GM19438 (cell line): ENCODE results near the gene NES.

Experiments used
- ATAC-seq: cut with Tn5 transposase; IDR thresholded peaks from one replicate; pipeline ENCODE4 v1.9.1; 2021; ENCODE audit warnings: low read depth; ENCODE audit not compliant: unreplicated experiment

The NES gene

DNA sequence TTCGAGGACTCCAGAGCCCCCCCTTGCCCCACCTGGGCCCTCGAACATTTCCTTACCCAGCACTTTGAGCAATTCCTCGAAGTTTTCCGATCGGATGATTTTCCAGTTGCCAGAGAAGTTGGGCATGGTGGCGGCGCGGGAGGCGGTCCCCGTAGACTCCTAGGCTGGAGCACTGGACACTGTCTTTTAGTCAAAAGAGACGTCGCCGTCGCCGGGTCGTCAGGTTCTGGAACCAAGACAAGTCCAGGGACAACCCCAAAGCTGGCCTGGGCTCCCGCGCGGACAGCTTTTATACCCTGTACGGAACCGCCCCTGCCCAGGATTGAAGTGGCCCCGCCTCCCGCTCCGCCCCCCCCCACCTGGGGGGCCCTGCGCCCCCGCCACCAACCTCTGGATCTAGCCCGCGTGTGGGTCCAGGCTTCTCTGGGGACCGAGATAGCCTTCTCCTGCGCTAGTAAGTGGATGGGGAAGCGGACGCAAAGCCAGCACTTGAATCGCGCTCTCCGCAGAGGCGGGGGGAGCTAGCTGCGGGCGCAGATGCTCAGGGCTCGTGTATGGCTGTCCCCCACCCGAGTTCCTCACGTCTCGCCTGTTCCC, 28.2 kb upstream of the NES start, which contains the start of gene CRABP2:
Gene CRABP2 (minus strand): TSS at position 263 of the 597 bp plus-strand sequence. CDS start 137 bp downstream, at position 126.
- no peak for ATAC-seq

DNA sequence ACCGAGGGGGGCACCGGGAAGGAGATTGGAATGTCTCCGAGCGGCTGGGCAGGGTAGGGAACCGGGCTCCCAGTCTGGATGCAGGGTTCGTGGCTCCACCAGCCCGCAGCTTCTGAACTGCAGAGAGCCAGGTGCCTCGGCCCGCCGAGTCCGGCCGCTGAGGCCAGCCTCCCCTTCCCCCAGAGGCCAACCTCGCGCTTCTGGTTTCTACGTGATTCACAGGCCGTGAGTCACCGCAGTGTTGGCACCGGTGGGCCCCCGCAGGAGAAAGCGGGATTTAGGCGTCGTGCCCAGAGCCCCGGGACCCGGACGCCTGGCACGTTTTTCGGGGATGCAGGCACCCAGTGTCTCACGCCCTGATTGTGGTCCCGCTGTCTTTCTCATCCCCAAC, 27.7 kb upstream of the NES start:
- no peak for ATAC-seq

DNA sequence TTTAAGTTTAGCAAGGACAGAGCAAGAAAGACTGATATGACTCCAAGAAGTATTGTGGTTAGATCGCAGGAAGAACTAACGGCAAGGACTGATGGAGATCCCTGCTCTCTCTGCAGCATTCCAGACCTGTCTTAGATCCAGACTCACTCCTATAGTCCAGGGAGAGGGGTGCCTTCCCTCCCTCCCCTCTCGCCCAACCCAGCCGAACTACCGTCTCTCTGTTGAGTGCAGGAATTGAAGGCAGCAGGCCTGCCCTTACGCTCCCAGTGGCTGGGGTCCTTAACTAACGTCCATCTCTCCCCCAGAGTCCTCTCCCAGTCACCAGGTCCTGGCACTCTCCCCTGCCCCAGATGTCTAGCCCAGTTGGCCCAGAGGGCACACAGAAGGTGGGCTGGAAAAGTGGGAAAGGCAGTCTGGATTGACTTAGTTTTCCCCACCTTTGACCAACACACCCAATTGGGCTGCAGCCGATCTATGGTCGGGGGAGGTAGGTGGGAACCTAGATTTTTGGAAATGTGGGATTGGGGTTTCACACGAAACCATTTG, 27.0 kb upstream of the NES start:
- ATAC-seq: no peak

DNA sequence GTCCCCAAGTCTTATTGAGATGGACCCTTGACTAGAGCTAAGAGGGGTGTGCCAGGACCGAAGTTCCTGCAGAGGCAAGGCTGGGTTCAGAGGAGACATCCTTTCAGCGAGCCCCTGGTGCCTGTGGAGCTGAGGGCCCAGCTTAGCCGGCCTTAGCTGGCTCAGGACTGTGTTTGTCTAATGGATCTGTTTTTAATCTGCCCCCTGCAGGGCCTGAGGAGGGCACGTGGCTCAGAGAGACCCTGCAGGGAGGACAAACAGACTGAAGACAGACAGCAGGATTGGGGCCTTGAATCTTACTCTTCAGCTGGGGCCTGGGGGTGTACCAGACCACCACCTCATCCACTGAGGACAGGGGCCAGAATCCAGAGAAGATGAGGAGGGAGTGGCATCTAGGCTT, 26.5 kb upstream of the NES start:
- ATAC-seq: no peak

DNA sequence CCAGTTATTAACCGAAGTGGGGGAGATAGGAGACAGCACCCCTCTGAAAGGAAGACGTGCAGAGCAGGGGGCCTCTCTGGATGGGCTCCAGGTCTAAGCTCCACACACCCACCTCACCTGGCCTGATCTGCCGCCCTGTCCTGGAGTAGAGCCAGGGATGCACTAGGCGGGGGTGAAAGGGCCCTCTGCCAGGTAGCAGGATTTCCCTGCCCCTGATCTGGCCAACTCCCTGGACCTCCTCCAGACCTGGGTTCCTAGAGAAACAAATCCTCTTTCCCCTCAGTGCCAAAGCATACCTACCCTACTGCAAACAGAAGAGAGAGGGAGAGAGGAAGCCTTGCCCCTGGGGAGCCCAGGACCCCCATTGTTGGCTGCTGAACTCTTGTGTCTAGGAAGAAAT, 26.1 kb upstream of the NES start:
- no peak for ATAC-seq

DNA sequence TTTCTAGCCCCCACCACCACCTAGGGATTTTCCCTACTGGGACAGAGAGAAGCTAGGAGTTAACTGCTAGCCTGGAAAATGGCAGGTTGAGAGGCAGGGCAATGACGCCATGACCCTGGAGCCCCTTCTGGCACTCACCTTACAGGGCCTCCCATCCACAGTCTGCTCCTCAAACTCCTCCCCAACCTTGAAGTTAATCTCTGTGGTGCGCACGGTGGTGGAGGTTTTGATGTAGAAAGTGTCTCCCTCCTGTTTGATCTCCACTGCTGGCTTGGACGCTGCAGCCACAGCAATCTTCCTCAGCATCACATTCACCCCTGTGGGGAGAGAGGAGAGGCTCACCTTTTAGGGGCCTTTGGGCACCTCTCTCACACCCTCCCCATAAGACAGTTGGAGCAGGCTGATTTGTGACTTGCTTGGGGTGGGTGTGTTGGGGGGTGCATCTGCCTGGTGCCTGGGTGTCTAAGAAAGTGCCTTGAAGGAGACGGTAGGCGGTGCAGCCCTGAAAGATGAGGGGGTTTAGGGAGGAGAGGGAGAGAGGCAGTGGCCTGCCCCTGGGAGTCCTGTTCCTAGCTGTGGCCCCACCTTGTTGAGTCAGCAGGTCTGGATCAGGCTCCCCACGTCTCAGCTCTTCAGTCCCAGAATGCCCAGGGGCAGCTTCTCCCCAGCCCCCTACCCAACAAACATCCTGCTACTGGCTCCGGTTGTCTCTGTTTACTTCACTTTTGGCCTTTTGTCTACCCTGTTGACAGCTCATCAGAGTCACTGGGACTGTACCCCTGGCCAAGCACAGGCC, 23.7 kb upstream of the NES start:
- ATAC-seq: no peak

DNA sequence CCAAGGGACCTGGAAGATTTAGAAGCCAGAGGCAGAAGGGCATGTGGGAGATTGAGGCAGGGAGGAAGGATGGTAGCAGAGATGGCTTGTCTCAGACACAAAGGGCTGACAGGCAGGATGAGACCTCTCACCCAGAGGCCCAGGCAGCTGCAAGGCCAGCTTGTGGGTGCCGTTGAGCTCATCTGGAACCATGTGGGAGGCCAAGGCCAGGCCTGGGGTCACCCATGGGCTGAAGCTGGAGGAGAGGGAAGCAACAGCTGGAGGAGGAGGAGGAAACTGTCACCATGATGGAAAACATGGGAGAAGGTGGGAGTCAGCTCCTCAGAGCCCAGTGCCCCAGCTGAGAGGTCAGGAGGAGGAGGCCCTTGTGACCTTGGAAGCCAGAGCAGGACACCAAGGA, 21.8 kb upstream of the NES start:
- ATAC-seq: no peak

DNA sequence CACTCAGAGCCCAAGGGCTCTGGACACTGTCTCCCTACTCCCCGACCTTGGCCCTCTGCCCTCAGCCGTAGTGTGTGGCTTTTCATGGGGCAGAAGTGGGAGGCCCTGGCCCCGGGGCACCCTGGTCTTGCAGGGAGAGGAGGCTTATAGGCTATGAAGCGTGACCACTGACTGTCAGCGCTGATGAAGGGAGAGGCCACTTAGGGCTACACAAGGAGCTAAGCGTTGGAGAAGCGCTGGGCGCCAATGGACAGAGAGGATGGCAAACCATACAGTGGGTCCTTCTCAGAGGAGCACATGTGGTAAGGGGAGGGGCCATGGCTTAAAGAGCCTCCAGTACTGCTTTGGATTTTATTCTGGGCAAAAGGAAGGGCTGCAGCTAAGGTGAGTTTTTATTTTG, 20.3 kb upstream of the NES start:
- no peak for ATAC-seq

DNA sequence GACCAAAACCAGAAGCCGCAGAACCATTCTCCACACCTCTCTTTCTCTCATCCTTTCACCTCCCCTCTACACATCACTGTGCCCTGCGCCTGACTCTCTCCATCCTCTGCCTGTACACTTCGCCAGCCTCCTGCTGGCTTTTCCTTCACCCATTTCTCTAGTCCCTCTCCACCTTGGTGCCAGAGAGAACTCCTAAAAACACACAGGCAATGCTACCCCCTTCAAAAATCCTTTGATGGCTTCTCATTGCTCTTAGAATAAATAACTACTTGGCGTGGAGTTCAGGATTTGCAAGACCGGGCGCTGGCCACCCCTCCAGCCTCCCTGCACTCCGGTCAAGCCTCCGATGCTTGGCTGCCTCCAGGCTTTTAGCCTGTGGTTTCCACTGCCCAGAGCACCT, 19.5 kb upstream of the NES start:
- no peak for ATAC-seq

DNA sequence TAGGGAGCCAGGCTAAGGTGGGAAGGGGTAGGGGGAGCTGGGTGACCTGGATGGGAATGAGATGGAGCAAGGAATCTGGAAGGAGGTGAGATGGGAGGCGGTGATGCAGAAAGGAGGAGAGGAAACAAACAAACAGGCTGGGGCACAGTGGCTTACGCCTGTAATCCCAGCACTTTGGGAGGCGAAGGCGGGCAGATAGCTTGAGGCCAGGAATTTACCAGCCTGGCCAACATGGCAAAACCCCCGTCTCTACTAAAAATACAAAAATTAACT, 17.4 kb upstream of the NES start:
- ATAC-seq: no peak

DNA sequence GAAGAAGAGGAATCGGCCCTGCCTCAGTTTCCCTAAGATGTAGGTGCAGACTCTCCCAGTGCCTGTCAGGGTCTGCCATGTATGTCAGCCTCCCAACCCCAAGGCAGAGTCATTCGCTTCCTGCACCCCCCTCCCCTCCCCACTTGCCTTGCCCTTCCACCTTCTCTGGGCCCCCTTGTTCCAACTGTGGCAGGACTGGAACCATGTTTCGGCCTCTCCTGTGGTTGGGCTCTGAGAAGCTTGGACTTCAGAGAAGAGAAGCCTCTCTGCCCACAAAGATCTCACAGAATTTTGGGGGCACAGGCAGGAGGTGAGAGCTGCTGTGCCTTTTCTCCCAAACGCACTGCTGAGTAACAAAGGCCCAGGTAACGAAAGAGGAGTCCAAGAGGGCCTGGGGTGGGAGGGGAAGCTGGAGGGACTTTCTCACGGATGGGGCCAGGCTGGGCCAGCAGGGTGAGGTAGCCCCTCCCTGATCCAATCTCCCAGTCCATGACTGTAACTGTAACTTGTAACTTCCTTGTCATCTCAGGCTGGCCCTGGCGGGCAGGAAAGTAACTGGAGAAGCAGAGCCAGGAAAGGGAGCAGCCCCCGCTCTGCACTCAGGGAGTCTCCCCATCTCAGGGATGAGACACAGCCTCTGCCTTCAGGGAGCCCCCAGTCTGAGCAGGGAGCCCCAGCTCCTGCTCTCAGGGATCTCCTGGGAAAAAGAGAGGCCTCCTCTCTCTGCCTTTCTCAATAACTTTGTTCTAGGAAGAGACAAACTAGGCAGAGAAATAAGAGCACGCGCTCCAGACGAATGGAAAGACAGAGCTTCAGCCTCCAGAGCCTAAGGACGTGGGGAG, 16.9 kb upstream of the NES start:
- no peak for ATAC-seq

DNA sequence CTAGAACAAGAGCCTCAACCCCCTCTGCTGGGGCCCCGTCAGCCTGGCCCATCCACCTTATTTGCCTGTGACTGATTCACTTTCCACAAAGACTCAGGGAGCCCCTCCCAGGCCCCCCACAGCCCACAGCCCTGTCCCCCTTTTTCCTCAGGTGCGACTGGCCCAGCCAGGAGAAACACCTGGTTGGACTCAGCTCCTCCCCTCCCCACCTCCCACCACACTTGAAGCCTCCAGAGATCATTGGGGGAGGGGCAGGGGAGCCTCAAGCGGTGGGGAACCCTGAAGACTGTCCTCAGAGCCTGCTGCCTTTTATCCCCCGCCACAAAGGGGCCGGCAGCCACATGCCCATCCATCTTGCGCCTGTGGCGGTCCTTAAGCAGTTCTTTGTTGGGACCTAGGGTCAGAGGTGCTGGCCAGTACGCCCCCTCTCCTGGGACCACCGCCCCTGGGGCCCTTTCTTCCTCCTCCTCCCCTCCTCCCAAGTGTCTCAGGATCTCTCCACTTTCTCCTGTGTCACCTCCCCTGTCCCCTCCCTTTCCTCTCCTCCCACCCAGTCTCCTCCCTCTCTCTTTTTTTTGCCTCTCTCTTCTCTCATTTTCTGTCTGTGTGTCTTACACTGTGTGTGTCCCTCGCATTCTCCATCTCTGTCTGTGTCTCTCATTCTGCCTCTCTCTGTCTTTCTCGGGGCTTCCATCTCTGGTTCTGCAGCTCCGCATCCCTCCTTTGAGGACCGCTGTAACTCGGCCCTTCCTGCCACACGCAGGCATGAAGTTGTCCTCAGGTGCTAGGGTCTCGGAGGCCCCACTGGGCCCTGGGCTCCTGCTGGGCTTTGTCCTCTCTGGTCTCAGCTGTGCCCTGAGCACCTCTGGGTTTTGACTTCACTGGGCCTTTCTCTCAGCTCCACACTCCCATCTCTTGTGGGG, 16.0 kb upstream of the NES start:
- ATAC-seq: no peak

DNA sequence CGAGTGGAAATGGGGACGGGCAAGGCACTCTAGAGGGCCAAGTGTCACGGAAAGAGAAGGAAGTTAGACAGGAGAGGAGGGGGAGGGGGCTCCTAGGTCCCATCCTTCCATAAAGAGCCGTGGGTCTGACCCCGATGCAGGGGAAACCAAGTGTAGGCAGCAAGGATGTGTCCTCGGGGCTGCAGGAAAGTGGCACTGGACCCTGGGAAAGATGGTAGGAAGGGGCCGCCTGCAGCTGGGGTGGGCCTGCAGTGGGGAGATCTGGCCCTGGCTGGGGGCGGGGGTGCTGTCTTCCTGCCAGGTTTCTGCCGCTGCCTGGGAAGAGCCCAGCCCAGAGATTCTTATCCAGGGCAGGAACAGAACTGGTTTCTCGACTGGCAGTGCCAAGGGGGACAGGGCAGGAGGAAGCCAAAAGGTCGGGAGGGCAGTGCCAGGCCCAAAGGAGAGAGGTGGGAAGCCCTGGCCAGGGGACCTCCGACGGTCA, 15.3 kb upstream of the NES start:
- ATAC-seq: no peak

DNA sequence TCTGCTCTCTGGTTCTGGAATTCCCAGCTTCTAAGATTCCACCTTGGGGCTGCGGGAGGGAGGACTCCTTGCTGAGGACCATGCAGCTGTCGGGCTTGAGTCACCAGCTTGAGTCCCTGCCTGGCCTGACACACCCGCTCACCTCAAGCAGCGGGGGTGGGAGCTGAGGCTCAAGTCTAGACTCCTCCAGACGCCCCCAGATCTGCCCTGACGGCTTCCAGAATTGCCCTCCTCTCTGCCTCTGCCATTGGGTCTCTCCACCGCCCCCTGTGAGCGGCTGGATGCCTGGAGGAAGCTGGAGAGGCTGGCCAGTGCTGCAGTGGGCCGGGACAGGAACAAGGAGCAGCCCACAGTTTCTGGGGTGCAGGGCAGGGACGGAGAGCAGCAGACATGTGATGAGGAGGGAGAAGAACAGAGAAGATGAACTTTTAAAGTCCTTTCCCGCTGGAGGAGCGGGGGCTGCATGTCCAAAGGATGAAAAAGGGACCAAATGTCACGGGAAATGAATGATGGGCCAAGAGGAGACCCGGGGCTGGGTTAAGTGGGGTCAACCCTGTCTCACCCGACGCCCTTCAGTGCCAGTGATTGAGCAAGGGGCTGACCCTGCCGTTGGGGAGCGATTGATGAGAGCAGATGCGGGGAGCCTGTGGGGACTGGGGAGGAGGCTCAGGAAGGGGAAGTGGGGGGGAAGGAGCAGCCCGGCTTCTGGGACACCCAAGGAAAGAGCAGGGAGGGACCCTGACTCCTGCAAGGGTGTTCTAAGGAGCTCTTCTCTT, 14.6 kb upstream of the NES start:
- no peak for ATAC-seq

DNA sequence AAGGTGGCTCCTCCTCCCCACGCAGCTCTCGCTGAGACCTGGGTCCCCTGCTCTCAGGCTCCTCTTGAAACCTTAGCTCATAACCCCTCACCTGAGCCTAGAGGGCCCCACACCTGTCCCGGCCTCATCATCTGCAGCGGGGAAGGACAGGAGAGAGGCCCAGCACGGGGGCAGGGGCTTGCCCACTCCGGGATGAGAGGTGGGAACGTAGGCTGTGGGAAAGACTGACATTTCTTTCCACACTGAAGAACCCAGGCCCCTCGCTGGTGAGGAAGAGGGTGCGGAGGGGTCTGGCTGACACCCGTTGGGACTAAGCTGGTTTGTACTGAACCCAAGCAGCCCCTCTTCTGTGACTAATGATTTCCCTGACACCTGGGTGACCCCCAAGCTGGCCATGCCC, 14.0 kb upstream of the NES start:
- ATAC-seq: no peak

DNA sequence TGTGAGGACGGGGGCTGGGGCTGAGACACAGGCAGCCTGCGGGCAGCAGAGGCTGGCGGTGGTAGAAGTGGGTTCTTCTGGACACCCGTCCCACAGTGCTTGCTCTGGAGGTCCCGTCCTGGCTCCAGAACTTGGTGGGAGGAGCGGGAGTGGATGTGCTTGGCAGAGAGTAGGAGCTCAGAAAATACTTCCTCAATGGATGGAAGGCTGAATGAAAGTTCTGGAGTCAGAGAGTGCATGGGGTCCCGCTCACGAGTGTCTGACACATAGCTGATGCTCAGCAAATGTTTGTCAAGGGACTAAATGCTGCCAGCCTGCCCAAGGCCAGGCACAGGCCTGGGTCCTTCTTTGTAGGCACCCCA, 13.4 kb upstream of the NES start:
- no peak for ATAC-seq

DNA sequence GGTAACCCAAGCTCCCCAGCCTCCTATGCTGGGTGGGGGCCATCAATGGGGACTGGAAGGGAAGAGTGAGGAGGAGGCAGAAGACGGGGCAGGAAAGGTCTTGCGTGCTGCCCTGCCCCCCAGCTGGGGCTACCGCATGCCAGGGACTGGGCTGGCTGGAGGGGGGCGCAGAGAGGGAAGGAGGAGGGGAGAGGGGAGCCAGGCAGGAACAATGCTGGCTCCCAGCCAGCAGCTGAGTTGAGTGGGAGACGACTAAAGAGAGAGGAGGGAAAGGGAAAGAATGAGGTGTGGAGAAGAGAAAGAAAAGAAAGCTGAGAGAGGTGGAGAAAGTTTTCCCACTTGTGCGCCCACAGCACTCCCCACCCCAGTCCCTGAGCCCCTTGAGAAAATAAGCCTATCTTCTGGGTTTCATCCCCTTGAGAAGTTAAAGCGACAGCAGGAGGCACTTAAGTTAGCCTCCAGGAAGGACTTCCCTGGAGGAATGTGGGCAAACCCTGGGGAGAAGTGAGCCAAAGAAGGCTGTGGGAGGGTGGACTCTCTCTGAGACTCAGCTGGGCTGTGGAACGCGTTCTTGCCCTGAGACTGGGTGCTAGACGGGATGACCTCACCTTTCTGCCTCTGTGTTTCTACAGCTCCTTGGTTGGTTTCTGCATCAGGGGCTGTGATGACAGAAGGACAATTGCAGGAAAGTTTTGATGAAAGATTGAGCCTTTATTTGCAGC, 12.9 kb upstream of the NES start:
- ATAC-seq: no peak

DNA sequence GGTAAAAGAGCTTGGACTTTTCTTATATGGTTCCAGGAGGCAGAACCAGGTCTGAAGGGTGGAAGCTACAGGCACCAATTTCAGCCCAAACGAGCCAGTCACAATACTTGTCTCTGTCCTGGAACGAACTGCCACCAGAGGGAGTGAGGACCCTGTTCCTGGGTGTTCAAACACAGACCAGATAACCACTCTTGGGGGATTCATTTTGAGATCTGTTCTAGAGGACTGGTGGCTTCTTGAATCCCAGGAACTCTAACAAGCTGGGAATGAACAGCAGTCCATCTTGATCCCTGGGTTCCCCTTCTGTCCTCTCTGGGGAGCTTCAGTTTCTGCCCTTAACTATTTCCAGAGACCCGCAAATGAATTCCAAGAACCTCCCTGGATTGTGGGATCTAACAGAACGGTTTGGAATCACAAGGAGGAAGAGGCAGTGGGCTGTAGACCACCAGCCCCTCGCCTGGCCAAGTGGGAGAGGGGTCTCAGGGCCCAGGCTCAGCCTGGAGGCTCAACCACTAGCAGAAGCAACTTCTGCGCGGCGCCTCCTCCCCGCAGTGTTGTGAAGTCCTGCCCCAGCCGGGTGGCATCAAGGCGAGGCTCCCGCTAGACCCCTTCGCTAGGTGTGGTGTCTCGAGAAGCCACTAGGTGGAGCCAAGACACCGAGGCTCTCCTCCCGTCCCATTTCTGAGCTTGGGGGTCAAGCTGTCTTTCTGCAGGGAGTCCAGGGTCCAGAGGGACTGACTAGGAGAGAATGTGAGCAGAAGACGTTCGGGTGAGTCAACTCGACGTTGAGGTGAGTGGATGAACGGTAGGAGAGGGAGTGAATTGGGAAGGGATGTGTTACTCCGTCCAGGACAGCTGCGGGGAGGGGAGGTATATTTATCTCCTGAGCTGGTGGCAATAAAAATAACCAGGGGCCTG, 12.1 kb upstream of the NES start:
- ATAC-seq: peak; percentile 74
